Measurements from ENCODE around the gene ANKRD33B.

DNA sequence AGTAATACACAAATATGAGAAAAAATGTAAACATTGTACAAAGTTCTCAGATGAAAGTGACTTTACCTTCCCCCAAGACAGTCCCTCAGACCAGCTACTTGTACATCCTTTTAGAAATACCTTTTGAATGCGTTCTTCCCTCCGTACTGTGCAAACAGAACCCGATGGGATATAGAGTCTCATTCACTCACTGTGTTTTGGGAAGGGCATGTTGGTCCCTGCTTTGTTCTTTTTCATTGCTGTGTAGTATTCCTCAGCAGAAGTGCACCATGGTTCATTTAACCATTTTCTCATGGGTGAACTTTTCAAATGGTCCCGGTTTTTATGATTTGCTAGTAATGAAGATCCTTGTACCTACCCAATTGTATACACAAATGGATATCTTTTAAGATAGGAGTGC is 94.4 kb downstream of the ANKRD33B start:
- TF ChIP-seq POLR2A (IDR thresholded peaks at IDR 0.05; ENCODE audit: control extremely low read depth in 1 of 2, low read depth in 2 of 2, low read length in 2 of 2) (no peak), KDM1A (IDR thresholded peaks at IDR 0.05; ENCODE audit: borderline replicate concordance, low read length) (peak; percentile 65; the same call in 1 of the 2 replicates), SIN3A (conservative IDR thresholded peaks at IDR 0.05 in 1 of 2, IDR thresholded peaks at IDR 0.05 in 1 of 2; ENCODE audit: low read depth in 1 of 2, low read length in 2 of 2) (no peak), POLR2AphosphoS5 (IDR thresholded peaks at IDR 0.05; ENCODE audit: low read depth, low read length) (no peak), RAD21 (IDR thresholded peaks at IDR 0.05 in 1 of 2, conservative IDR thresholded peaks at IDR 0.05 in 1 of 2; ENCODE audit: low read depth in 2 of 2, low read length in 2 of 2) (no peak), HDAC2 (IDR thresholded peaks at IDR 0.05; ENCODE audit: borderline replicate concordance in 1 of 2, low read depth in 2 of 2, low read length in 2 of 2) (no peak), CHD2 (IDR thresholded peaks at IDR 0.05; ENCODE audit: low read length) (no peak), YY1 (IDR thresholded peaks at IDR 0.05; ENCODE audit: low read depth, low read length) (no peak)
- TF ChIP-seq, protein P1, sequence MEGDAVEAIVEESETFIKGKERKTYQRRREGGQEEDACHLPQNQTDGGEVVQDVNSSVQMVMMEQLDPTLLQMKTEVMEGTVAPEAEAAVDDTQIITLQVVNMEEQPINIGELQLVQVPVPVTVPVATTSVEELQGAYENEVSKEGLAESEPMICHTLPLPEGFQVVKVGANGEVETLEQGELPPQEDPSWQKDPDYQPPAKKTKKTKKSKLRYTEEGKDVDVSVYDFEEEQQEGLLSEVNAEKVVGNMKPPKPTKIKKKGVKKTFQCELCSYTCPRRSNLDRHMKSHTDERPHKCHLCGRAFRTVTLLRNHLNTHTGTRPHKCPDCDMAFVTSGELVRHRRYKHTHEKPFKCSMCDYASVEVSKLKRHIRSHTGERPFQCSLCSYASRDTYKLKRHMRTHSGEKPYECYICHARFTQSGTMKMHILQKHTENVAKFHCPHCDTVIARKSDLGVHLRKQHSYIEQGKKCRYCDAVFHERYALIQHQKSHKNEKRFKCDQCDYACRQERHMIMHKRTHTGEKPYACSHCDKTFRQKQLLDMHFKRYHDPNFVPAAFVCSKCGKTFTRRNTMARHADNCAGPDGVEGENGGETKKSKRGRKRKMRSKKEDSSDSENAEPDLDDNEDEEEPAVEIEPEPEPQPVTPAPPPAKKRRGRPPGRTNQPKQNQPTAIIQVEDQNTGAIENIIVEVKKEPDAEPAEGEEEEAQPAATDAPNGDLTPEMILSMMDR (IDR thresholded peaks at IDR 0.05; ENCODE audit: control extremely low read depth in 1 of 3, insufficient read depth in 1 of 3, low read depth in 1 of 3, low read length in 3 of 3): no peak
